Kidney epithelial cell (primary cell): ENCODE results near the gene CSRNP3. TPM values are rescaled to one million over a fixed set of nuclear protein-coding genes. Genes with fewer than 3 reads are reported as not detected.

Experiments used
- DNase-seq: peaks from one replicate; pipeline ENCODE4 v3.0.0-alpha.2; 2010; ENCODE audit warnings: low read depth
- H3K27me3 ChIP-seq: 2 replicates; pipeline ENCODE4 v1.6.0; 2011; ENCODE audit warnings: low read length; ENCODE audit not compliant: control insufficient read depth, insufficient read depth
- H3K36me3 ChIP-seq: 2 replicates; pipeline ENCODE4 v1.5.1; 2011; ENCODE audit warnings: low read length; ENCODE audit not compliant: control insufficient read depth, insufficient read depth
- H3K4me3 ChIP-seq: 2 replicates; pipeline ENCODE4 v1.5.1; 2011; ENCODE audit warnings: low read depth, mild to moderate bottlenecking, control low read depth, low read length
- total RNA-seq: library from RNA; depleted of rRNA; stranded (reverse); fragments of >200 nt; gene quantifications from 2 replicates; pipeline ENCODE4 v1.2.3, GENCODE V29; 2015
- TF ChIP-seq, protein P1 (sequence below): IDR thresholded peaks from 2 replicates; pipeline ENCODE4 v1.5.1; 2011; ENCODE audit warnings: mild to moderate bottlenecking, moderate library complexity, low read length, control low read depth, inconsistent platforms; ENCODE audit not compliant: insufficient read depth, poor library complexity, severe bottlenecking

The CSRNP3 gene
- total RNA-seq, 1 donor from 2014 or later = 1.6 TPM

- H3K4me3 ChIP-seq = no peak overlapping the region
- H3K36me3 ChIP-seq = no peaks in the 10 kb centered on the region
- TF ChIP-seq, protein P1, sequence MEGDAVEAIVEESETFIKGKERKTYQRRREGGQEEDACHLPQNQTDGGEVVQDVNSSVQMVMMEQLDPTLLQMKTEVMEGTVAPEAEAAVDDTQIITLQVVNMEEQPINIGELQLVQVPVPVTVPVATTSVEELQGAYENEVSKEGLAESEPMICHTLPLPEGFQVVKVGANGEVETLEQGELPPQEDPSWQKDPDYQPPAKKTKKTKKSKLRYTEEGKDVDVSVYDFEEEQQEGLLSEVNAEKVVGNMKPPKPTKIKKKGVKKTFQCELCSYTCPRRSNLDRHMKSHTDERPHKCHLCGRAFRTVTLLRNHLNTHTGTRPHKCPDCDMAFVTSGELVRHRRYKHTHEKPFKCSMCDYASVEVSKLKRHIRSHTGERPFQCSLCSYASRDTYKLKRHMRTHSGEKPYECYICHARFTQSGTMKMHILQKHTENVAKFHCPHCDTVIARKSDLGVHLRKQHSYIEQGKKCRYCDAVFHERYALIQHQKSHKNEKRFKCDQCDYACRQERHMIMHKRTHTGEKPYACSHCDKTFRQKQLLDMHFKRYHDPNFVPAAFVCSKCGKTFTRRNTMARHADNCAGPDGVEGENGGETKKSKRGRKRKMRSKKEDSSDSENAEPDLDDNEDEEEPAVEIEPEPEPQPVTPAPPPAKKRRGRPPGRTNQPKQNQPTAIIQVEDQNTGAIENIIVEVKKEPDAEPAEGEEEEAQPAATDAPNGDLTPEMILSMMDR = no peak
- DNase-seq = no peak
- no peaks in the 10 kb centered on the region for H3K27me3 ChIP-seq
Observed at GRCh38 chr2:165632594-165632993, 163.1 kb downstream of the CSRNP3 start.

GRCh38 chr2:165633431-165633830, 163.9 kb downstream of the CSRNP3 start:
- H3K27me3 ChIP-seq = no peaks in the 10 kb centered on the region
- DNase-seq = no peak
- TF ChIP-seq, protein P1 = no peak
- H3K36me3 ChIP-seq = no peaks in the 10 kb centered on the region
- no peak overlapping the region for H3K4me3 ChIP-seq

DNA sequence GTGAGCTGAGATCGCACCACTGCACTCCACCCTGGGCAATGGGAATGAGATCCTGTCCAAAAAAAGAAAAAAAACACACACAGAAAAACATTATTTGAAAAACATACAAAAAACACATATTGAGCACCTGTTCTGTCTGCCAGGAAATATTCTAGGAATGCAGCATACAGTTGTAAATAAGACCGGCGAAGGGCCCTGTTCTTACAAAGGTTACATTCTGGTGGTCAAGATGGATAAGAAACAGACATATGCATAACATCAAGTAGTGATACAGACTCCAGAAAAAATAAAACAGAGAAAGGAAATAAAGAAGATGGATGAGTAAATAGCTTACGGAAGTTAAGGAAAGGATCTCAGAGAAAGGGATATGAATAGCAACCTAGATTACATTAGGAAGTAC, 164.8 kb downstream of the CSRNP3 start:
- Histone ChIP-seq H3K27me3 (no peaks in the 10 kb centered on the region), H3K4me3 (no peak overlapping the region), H3K36me3 (no peaks in the 10 kb centered on the region)
- no peak for DNase-seq
- TF ChIP-seq, protein P1 = no peak

GRCh38 chr2:165634855-165635254, 165.4 kb downstream of the CSRNP3 start:
- H3K36me3 ChIP-seq = no peaks in the 10 kb centered on the region
- no peaks in the 10 kb centered on the region for H3K27me3 ChIP-seq
- DNase-seq = no peak
- TF ChIP-seq, protein P1 = no peak
- H3K4me3 ChIP-seq = no peak overlapping the region

GRCh38 chr2:165635532-165635931, 166.0 kb downstream of the CSRNP3 start:
- no peaks in the 10 kb centered on the region for H3K27me3 ChIP-seq
- no peak for DNase-seq
- TF ChIP-seq, protein P1 = no peak
- H3K4me3 ChIP-seq = no peak overlapping the region
- no peaks in the 10 kb centered on the region for H3K36me3 ChIP-seq

- TF ChIP-seq, protein P1 = no peak
- Histone ChIP-seq H3K36me3 (no peaks in the 10 kb centered on the region), H3K27me3 (no peaks in the 10 kb centered on the region), H3K4me3 (no peak overlapping the region)
- no peak for DNase-seq
Observed at GRCh38 chr2:165636959-165637358, 167.5 kb downstream of the CSRNP3 start.
